Endodermal cell (in vitro differentiated cells): Measurements from ENCODE around the gene ZNF385D. TPM values are rescaled to one million over a fixed set of nuclear protein-coding genes. Genes with fewer than 3 reads are reported as not detected.

ENCODE experiments used
- DNase-seq: peaks from one replicate; pipeline ENCODE4 v3.0.0-alpha.2; 2017
- H3K27ac ChIP-seq: 2 replicates; pipeline ENCODE4 v1.5.1; 2013; ENCODE audit warnings: mild to moderate bottlenecking, low read depth, low read length, moderate library complexity
- H3K27me3 ChIP-seq: 2 replicates; pipeline ENCODE4 v1.6.1; 2013; ENCODE audit warnings: mild to moderate bottlenecking, low read length, moderate library complexity; ENCODE audit not compliant: insufficient read depth, control insufficient read depth, poor library complexity, severe bottlenecking
- H3K36me3 ChIP-seq: 2 replicates; pipeline ENCODE4 v1.7.0; 2013; ENCODE audit warnings: mild to moderate bottlenecking, low read length, moderate library complexity; ENCODE audit not compliant: control insufficient read depth, insufficient read depth
- H3K4me1 ChIP-seq: one replicate; pipeline ENCODE4 v1.7.0; 2013; ENCODE audit warnings: low read length; ENCODE audit not compliant: control insufficient read depth, insufficient read depth
- H3K4me3 ChIP-seq: 2 replicates; pipeline ENCODE4 v1.5.1; 2013; ENCODE audit warnings: mild to moderate bottlenecking, low read length, moderate library complexity
- H3K9ac ChIP-seq: 2 replicates; pipeline ENCODE4 v1.6.1; 2013; ENCODE audit warnings: mild to moderate bottlenecking, low read length, moderate library complexity; ENCODE audit not compliant: poor library complexity, severe bottlenecking; ENCODE audit errors: extremely low read depth
- H3K9me3 ChIP-seq: 2 replicates; pipeline ENCODE4 v1.6.1; 2013; ENCODE audit warnings: mild to moderate bottlenecking, low read length, moderate library complexity; ENCODE audit not compliant: control insufficient read depth
- H3K27ac Mint-ChIP-seq: 2 replicates; pipeline ENCODE4 v1.8.0; 2020; ENCODE audit warnings: mixed read lengths
- H3K27me3 Mint-ChIP-seq: 2 replicates; pipeline ENCODE4 v1.8.0; 2021; ENCODE audit warnings: mild to moderate bottlenecking, mixed read lengths; ENCODE audit not compliant: insufficient read depth
- H3K36me3 Mint-ChIP-seq: 2 replicates; pipeline ENCODE4 v1.8.0; 2020; ENCODE audit warnings: low read depth, mixed read lengths
- H3K4me1 Mint-ChIP-seq: 2 replicates; pipeline ENCODE4 v1.8.0; 2020; ENCODE audit warnings: mixed read lengths
- H3K4me3 Mint-ChIP-seq: 2 replicates; pipeline ENCODE4 v1.8.0; 2020; ENCODE audit warnings: mild to moderate bottlenecking, moderate library complexity, mixed read lengths
- H3K9me3 Mint-ChIP-seq: 2 replicates; pipeline ENCODE4 v1.8.0; 2020; ENCODE audit warnings: mild to moderate bottlenecking, mixed read lengths
- WGBS, 2 experiments: methylation state at CpG; one replicate each; pipeline versions ENCODE4 v1.1.5 to v1.1.7; 2013; ENCODE audit warnings: missing lambda C conversion rate in 2 of 2, mixed read lengths in 1 of 2; ENCODE audit not compliant: insufficient coverage in 1 of 2, insufficient read length in 1 of 2; 5-methylcytosine and 5-hydroxymethylcytosine counted together
- total RNA-seq, 2 donors: library from RNA; stranded (reverse); fragmentation: NEBNext Ultra II Directional in 1 of 2; extraction: Animal tissue kit (Norgen Biotek cat#: 25700) in 1 of 2; gene quantifications; 2 replicates in 1 of 2; 3 replicates in 1 of 2; pipeline ENCODE4 v1.2.1, GENCODE V29; 2021
- TF ChIP-seq, protein P1 (sequence below): fragments of 200-600 bp; sonication (generic); conservative IDR thresholded peaks from 2 replicates; pipeline ENCODE4 v1.5.0; 2021; ENCODE audit warnings: antibody characterized with exemption, mild to moderate bottlenecking

ZNF385D gene
- total RNA-seq, 2 donors from 2014 or later, result 1.1 to 3.7 TPM

DNA sequence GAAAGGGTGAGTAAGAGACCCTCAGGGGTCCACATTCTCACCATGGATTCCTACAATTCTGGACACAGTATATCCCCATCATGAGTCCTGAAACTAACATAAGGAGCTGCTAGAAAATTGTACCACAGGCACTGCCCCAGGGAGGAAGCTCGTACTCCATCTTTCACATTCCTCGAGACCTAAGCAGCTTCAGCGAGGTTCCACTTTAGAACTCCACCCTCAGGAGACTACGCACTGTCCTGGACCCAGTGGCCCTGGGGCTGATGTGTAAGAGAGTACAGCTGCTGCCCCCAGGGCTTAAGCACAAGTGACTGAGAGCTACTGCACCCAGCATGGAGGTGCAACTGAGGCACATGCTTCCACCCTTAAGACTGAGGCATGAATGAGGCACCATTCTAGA, 352.5 kb downstream of the ZNF385D start:
- H3K27ac ChIP-seq, result no peak overlapping the region
- H3K27me3 ChIP-seq, result no peaks in the 10 kb centered on the region
- Mint-ChIP-seq H3K27me3 (no peaks in the 10 kb centered on the region), H3K36me3 (no peaks in the 10 kb centered on the region), H3K9me3 (no peaks in the 10 kb centered on the region), H3K27ac (no peak overlapping the region), H3K4me1 (no peaks in the 10 kb centered on the region), H3K4me3 (no peak overlapping the region)
- H3K9ac ChIP-seq, result no peak overlapping the region
- no peaks in the 10 kb centered on the region for H3K9me3 ChIP-seq
- WGBS, 2 experiments, result 95 to 100% methylated on average over 3 to 4 of the region's 4 CpGs
- H3K4me3 ChIP-seq, result no peak overlapping the region
- DNase-seq, result no peak
- TF ChIP-seq, protein P1, sequence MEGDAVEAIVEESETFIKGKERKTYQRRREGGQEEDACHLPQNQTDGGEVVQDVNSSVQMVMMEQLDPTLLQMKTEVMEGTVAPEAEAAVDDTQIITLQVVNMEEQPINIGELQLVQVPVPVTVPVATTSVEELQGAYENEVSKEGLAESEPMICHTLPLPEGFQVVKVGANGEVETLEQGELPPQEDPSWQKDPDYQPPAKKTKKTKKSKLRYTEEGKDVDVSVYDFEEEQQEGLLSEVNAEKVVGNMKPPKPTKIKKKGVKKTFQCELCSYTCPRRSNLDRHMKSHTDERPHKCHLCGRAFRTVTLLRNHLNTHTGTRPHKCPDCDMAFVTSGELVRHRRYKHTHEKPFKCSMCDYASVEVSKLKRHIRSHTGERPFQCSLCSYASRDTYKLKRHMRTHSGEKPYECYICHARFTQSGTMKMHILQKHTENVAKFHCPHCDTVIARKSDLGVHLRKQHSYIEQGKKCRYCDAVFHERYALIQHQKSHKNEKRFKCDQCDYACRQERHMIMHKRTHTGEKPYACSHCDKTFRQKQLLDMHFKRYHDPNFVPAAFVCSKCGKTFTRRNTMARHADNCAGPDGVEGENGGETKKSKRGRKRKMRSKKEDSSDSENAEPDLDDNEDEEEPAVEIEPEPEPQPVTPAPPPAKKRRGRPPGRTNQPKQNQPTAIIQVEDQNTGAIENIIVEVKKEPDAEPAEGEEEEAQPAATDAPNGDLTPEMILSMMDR, result no peak
- no peaks in the 10 kb centered on the region for H3K36me3 ChIP-seq
- no peaks in the 10 kb centered on the region for H3K4me1 ChIP-seq

DNA sequence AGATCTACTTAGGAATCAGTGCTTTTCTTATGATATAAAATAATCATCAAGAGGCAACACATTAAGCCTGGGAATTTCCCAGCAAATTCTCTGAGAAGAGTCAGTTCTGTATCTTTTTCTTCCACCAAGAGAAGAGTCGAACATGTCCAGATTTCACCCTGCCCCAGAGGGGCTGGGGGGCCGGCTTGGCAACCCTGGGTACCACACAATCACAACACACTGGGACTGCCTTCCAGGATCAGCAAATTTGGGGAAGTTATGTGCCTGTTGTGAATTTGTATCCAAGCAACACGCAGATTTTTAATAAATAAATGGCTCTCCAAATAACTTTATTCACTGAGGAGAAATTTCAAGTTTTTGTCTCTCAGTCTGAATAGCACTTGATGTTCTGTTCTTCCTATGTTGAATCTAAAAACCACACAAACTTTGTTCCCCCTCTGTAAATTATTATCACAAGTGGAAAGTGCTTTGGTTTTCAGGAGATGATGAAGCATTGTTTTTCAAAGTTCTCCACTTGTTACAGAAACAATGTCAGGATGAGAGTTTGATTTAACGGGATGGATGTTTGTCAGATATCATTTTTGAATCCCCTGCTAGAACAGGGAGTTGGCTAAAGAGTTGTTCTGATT, 357.2 kb downstream of the ZNF385D start:
- no peaks in the 10 kb centered on the region for H3K36me3 Mint-ChIP-seq
- no peaks in the 10 kb centered on the region for H3K4me1 Mint-ChIP-seq
- H3K9ac ChIP-seq, result no peak overlapping the region
- no peak for DNase-seq
- H3K4me3 ChIP-seq, result no peak overlapping the region
- no peaks in the 10 kb centered on the region for H3K27me3 ChIP-seq
- no peaks in the 10 kb centered on the region for H3K9me3 ChIP-seq
- H3K4me3 Mint-ChIP-seq, result no peak overlapping the region
- H3K36me3 ChIP-seq, result no peaks in the 10 kb centered on the region
- no peaks in the 10 kb centered on the region for H3K9me3 Mint-ChIP-seq
- TF ChIP-seq, protein P1, result no peak
- no peak overlapping the region for H3K27ac Mint-ChIP-seq
- no peaks in the 10 kb centered on the region for H3K4me1 ChIP-seq
- WGBS, 2 experiments, result 90 to 94% methylated on average over 2 to 4 of the region's 4 CpGs
- H3K27me3 Mint-ChIP-seq, result no peaks in the 10 kb centered on the region
- no peak overlapping the region for H3K27ac ChIP-seq

DNA sequence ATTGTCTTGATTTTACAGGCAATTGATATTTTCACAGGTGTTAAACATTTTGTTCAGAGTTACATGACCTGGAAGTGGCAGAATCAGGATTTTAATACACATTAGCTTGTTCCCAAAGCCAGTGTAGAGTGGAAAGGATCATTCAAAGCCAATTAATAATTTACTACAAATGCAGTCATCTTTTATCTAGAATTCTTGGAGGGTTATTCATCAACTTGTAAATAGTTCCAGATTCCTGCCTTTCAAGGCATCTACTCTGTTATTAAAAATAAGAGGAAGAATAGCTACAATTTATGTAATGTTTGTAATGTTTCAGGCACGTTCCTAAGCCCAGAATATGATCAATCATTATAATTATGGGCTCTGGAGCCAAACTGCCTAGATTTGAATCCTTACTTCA, 358.5 kb downstream of the ZNF385D start:
- WGBS, 2 experiments, result 86% methylated on average over 1 of the region's 1 CpG
- TF ChIP-seq, protein P1, result no peak
- H3K27ac ChIP-seq, result no peak overlapping the region
- no peak overlapping the region for H3K4me3 ChIP-seq
- Mint-ChIP-seq H3K9me3 (peaks cover 10% of the 10 kb centered on the region), H3K4me3 (no peak overlapping the region), H3K4me1 (no peaks in the 10 kb centered on the region), H3K36me3 (no peaks in the 10 kb centered on the region), H3K27me3 (no peaks in the 10 kb centered on the region), H3K27ac (no peak overlapping the region)
- H3K27me3 ChIP-seq, result no peaks in the 10 kb centered on the region
- H3K9ac ChIP-seq, result no peak overlapping the region
- peaks cover 8% of the 10 kb centered on the region for H3K9me3 ChIP-seq
- no peak for DNase-seq
- no peaks in the 10 kb centered on the region for H3K36me3 ChIP-seq
- H3K4me1 ChIP-seq, result no peaks in the 10 kb centered on the region
